WTC11 (cell line): Measurements from ENCODE around the gene SURF6. TPM values are rescaled to one million over a fixed set of nuclear protein-coding genes. Genes with fewer than 3 reads are reported as not detected.

Source experiments
- ATAC-seq: fragments of 200-7000 bp; cut with Tn5 transposase; 2 replicates; pipeline ENCODE4 v1.10.0; 2021; ENCODE audit warnings: mild to moderate bottlenecking, moderate library complexity
- CTCF ChIA-PET: fragments of 300-600 bp; sonication (Branson Sonifier 250); formaldehyde crosslinking; loops from one replicate; lab custom pipeline; 2021; ENCODE audit warnings: antibody characterized with exemption; lab: Charles Lee
- POLR2A ChIA-PET: fragments of 350-600 bp; sonication (Branson Sonifier 250); formaldehyde crosslinking; loops from one replicate; lab custom pipeline; 2021; ENCODE audit warnings: antibody characterized with exemption; lab: Charles Lee
- DNase-seq: peaks from one replicate; pipeline ENCODE4 v3.0.0; 2021; ENCODE audit warnings: low spot score
- H3K27ac Mint-ChIP-seq: 2 replicates; pipeline ENCODE4 v1.8.0; 2021; ENCODE audit warnings: mixed read lengths
- H3K27me3 Mint-ChIP-seq: 2 replicates; pipeline ENCODE4 v1.8.0; 2021; ENCODE audit warnings: low read depth, mild to moderate bottlenecking, moderate library complexity, mixed read lengths
- H3K36me3 Mint-ChIP-seq: 2 replicates; pipeline ENCODE4 v1.8.0; 2021; ENCODE audit warnings: mixed read lengths
- H3K4me1 Mint-ChIP-seq: 2 replicates; pipeline ENCODE4 v1.8.0; 2022; ENCODE audit warnings: mixed read lengths
- H3K4me3 Mint-ChIP-seq: 2 replicates; pipeline ENCODE4 v1.8.0; 2021; ENCODE audit warnings: mild to moderate bottlenecking, moderate library complexity, mixed read lengths
- H3K9me3 Mint-ChIP-seq: 2 replicates; pipeline ENCODE4 v1.8.0; 2021; ENCODE audit warnings: mixed read lengths
- ELF4 ChIP-seq: sonication (generic); formaldehyde crosslinking; IDR thresholded peaks from 2 replicates; pipeline ENCODE4 v1.8.1; 2022; ENCODE audit warnings: low read depth, mild to moderate bottlenecking, moderate library complexity, missing genetic modification reagents
- ESRRA ChIP-seq: sonication (generic); formaldehyde crosslinking; IDR thresholded peaks from 2 replicates; pipeline ENCODE4 v1.8.1; 2022; ENCODE audit warnings: mild to moderate bottlenecking, missing genetic modification reagents, borderline replicate concordance
- GTF2I ChIP-seq: fragments of 250-450 bp; sonication (Bioruptor Pico); conservative IDR thresholded peaks from 2 replicates; pipeline ENCODE4 v1.4.0; 2021; ENCODE audit warnings: mild to moderate bottlenecking
- JUN ChIP-seq: sonication (generic); formaldehyde crosslinking; IDR thresholded peaks from 2 replicates; pipeline ENCODE4 v1.8.0; 2023; ENCODE audit warnings: mild to moderate bottlenecking, missing genetic modification reagents
- KAT7 ChIP-seq: sonication (generic); formaldehyde crosslinking; IDR thresholded peaks from 2 replicates; pipeline ENCODE4 v1.8.1; 2023; ENCODE audit warnings: missing genetic modification reagents, mild to moderate bottlenecking, borderline replicate concordance
- NR1H2 ChIP-seq: sonication (generic); formaldehyde crosslinking; IDR thresholded peaks from 2 replicates; pipeline ENCODE4 v1.9.0; 2021; ENCODE audit warnings: mild to moderate bottlenecking, moderate library complexity, missing genetic modification reagents
- NR2C2 ChIP-seq: sonication (generic); formaldehyde crosslinking; IDR thresholded peaks from 2 replicates; pipeline ENCODE4 v1.8.0; 2022; ENCODE audit warnings: mild to moderate bottlenecking, missing genetic modification reagents
- PRRX2 ChIP-seq: fragments of 250-450 bp; sonication (Bioruptor Pico); IDR thresholded peaks from 2 replicates; pipeline ENCODE4 v1.8.0; 2021; ENCODE audit warnings: mild to moderate bottlenecking
- TCF7 ChIP-seq: sonication (generic); formaldehyde crosslinking; IDR thresholded peaks from 2 replicates; pipeline ENCODE4 v1.8.0; 2022; ENCODE audit warnings: mild to moderate bottlenecking, low read depth, missing genetic modification reagents, moderate library complexity
- ZNF121 ChIP-seq: sonication (generic); formaldehyde crosslinking; IDR thresholded peaks from 2 replicates; pipeline ENCODE4 v1.8.0; 2023; ENCODE audit warnings: missing genetic modification reagents
- ZNF138 ChIP-seq: sonication (generic); formaldehyde crosslinking; conservative IDR thresholded peaks from 2 replicates; pipeline ENCODE4 v1.8.1; 2022; ENCODE audit warnings: mild to moderate bottlenecking, moderate library complexity, missing genetic modification reagents
- ZNF416 ChIP-seq: fragments of 250-450 bp; sonication (Bioruptor Pico); IDR thresholded peaks from 2 replicates; pipeline ENCODE4 v1.9.0; 2021; ENCODE audit warnings: mild to moderate bottlenecking, inconsistent platforms
- total RNA-seq: library from RNA; stranded (reverse); gene quantifications from 3 replicates; pipeline ENCODE4 v1.2.3, GENCODE V29; 2021
- TF ChIP-seq, protein P1 (sequence below): sonication (generic); formaldehyde crosslinking; IDR thresholded peaks from 2 replicates; pipeline ENCODE4 v1.8.1; 2023; ENCODE audit warnings: mild to moderate bottlenecking, missing genetic modification reagents, borderline replicate concordance
- TF ChIP-seq, protein P2 (sequence below): sonication (generic); formaldehyde crosslinking; IDR thresholded peaks from 2 replicates; pipeline ENCODE4 v1.8.1; 2023; ENCODE audit warnings: mild to moderate bottlenecking, missing genetic modification reagents, moderate library complexity
- TF ChIP-seq, protein P3 (sequence below): sonication (generic); formaldehyde crosslinking; IDR thresholded peaks from 2 replicates; pipeline ENCODE4 v1.8.1; 2022; ENCODE audit warnings: low read depth, mild to moderate bottlenecking, moderate library complexity, missing genetic modification reagents, borderline replicate concordance
- TF ChIP-seq, protein P4 (sequence below): sonication (generic); formaldehyde crosslinking; conservative IDR thresholded peaks from 2 replicates; pipeline ENCODE4 v1.8.1; 2022; ENCODE audit warnings: mild to moderate bottlenecking, missing genetic modification reagents
- TF ChIP-seq, protein P5 (sequence below): sonication (generic); formaldehyde crosslinking; IDR thresholded peaks from 2 replicates; pipeline ENCODE4 v1.8.0; 2022; ENCODE audit warnings: mild to moderate bottlenecking, missing genetic modification reagents
- TF ChIP-seq, protein P6 (sequence below): sonication (generic); formaldehyde crosslinking; IDR thresholded peaks from 2 replicates; pipeline ENCODE4 v1.8.0; 2022; ENCODE audit warnings: mild to moderate bottlenecking, missing genetic modification reagents

Gene SURF6
- total RNA-seq, 1 experiment from 2014 or later: 67.2 TPM

DNA sequence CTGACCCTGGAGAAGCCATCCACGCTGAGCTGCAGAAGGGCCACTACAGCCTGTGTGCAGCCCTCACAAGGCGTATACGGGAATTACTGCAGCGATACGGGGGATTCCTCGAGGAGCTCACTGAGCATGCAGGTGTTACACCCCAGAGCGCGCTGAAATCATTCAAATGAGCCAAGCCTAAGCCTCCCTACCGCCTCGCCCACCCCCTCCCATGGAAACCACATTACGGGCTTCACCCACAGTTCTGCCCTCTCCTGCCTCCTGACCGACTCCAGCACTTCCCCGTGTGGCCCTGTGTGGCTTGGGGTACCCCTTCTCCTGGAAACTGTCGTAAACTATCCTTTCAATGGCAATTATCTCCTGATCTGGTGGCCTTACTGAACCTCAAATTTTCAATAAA lies 13.3 kb downstream of the SURF6 start:
- ATAC-seq: no peak
- Mint-ChIP-seq H3K4me1 (no peaks in the 10 kb centered on the region), H3K36me3 (peaks cover 12% of the 10 kb centered on the region; the same call in 1 of the 2 replicates)
- CTCF ChIA-PET: interaction anchor here (0.7 to 1.8 kb wide), 4 partner anchors 20 to 1127 kb away, joined by 3 to 5 read pairs (median 4); no protein-coding TSS in a partner anchor
- TF ChIP-seq ESRRA (CRISPR knock-in tag) (no peak), ZNF138 (no peak), JUN (CRISPR knock-in tag) (no peak), NR1H2 (CRISPR knock-in tag) (no peak), KAT7 (CRISPR knock-in tag) (no peak), ELF4 (CRISPR knock-in tag) (no peak), TCF7 (no peak), ZNF121 (no peak), PRRX2 (CRISPR knock-in tag) (no peak), ZNF416 (CRISPR knock-in tag) (no peak), NR2C2 (CRISPR knock-in tag) (no peak), GTF2I (CRISPR knock-in tag) (no peak)
- TF ChIP-seq, protein P1, sequence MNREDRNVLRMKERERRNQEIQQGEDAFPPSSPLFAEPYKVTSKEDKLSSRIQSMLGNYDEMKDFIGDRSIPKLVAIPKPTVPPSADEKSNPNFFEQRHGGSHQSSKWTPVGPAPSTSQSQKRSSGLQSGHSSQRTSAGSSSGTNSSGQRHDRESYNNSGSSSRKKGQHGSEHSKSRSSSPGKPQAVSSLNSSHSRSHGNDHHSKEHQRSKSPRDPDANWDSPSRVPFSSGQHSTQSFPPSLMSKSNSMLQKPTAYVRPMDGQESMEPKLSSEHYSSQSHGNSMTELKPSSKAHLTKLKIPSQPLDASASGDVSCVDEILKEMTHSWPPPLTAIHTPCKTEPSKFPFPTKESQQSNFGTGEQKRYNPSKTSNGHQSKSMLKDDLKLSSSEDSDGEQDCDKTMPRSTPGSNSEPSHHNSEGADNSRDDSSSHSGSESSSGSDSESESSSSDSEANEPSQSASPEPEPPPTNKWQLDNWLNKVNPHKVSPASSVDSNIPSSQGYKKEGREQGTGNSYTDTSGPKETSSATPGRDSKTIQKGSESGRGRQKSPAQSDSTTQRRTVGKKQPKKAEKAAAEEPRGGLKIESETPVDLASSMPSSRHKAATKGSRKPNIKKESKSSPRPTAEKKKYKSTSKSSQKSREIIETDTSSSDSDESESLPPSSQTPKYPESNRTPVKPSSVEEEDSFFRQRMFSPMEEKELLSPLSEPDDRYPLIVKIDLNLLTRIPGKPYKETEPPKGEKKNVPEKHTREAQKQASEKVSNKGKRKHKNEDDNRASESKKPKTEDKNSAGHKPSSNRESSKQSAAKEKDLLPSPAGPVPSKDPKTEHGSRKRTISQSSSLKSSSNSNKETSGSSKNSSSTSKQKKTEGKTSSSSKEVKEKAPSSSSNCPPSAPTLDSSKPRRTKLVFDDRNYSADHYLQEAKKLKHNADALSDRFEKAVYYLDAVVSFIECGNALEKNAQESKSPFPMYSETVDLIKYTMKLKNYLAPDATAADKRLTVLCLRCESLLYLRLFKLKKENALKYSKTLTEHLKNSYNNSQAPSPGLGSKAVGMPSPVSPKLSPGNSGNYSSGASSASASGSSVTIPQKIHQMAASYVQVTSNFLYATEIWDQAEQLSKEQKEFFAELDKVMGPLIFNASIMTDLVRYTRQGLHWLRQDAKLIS (CRISPR knock-in tag): no peak
- TF ChIP-seq, protein P2, sequence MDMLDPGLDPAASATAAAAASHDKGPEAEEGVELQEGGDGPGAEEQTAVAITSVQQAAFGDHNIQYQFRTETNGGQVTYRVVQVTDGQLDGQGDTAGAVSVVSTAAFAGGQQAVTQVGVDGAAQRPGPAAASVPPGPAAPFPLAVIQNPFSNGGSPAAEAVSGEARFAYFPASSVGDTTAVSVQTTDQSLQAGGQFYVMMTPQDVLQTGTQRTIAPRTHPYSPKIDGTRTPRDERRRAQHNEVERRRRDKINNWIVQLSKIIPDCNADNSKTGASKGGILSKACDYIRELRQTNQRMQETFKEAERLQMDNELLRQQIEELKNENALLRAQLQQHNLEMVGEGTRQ (CRISPR knock-in tag): no peak
- TF ChIP-seq, protein P3, sequence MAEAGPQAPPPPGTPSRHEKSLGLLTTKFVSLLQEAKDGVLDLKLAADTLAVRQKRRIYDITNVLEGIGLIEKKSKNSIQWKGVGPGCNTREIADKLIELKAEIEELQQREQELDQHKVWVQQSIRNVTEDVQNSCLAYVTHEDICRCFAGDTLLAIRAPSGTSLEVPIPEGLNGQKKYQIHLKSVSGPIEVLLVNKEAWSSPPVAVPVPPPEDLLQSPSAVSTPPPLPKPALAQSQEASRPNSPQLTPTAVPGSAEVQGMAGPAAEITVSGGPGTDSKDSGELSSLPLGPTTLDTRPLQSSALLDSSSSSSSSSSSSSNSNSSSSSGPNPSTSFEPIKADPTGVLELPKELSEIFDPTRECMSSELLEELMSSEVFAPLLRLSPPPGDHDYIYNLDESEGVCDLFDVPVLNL (CRISPR knock-in tag): no peak
- TF ChIP-seq, protein P4, sequence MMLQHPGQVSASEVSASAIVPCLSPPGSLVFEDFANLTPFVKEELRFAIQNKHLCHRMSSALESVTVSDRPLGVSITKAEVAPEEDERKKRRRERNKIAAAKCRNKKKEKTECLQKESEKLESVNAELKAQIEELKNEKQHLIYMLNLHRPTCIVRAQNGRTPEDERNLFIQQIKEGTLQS (CRISPR knock-in tag): no peak
- TF ChIP-seq, protein P5, sequence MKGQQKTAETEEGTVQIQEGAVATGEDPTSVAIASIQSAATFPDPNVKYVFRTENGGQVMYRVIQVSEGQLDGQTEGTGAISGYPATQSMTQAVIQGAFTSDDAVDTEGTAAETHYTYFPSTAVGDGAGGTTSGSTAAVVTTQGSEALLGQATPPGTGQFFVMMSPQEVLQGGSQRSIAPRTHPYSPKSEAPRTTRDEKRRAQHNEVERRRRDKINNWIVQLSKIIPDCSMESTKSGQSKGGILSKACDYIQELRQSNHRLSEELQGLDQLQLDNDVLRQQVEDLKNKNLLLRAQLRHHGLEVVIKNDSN (CRISPR knock-in tag): no peak
- TF ChIP-seq, protein P6, sequence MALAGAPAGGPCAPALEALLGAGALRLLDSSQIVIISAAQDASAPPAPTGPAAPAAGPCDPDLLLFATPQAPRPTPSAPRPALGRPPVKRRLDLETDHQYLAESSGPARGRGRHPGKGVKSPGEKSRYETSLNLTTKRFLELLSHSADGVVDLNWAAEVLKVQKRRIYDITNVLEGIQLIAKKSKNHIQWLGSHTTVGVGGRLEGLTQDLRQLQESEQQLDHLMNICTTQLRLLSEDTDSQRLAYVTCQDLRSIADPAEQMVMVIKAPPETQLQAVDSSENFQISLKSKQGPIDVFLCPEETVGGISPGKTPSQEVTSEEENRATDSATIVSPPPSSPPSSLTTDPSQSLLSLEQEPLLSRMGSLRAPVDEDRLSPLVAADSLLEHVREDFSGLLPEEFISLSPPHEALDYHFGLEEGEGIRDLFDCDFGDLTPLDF (CRISPR knock-in tag): no peak
- TF ChIP-seq, all 79 proteins: peak for 0
- H3K27me3 Mint-ChIP-seq: peaks cover 18% of the 10 kb centered on the region
- no peak overlapping the region for H3K4me3 Mint-ChIP-seq
- peaks cover 29% of the 10 kb centered on the region for H3K9me3 Mint-ChIP-seq
- DNase-seq: no peak
- no peak overlapping the region for H3K27ac Mint-ChIP-seq
- POLR2A ChIA-PET: interaction anchor here (0.7 kb wide), 1 partner anchor 115 kb away, joined by 9 read pairs; no protein-coding TSS in a partner anchor
